PFSK-1 (cell line): ENCODE measurements around the gene CNTNAP2.

ENCODE experiments used
- FOXP2 ChIP-seq: optimal IDR thresholded peaks from 2 replicates; pipeline ENCODE3; 2011; ENCODE audit warnings: borderline replicate concordance, control low read depth, inconsistent platforms; ENCODE audit not compliant: insufficient read depth; ENCODE audit errors: extremely low read length, extremely low read depth
- POLR2AphosphoS5 ChIP-seq: IDR thresholded peaks from 2 replicates; pipeline ENCODE4 v1.6.1; 2012; ENCODE audit warnings: low read depth, mild to moderate bottlenecking, control low read depth, low read length, moderate library complexity
- REST ChIP-seq, 2 experiments: IDR thresholded peaks; 2 replicates each; pipeline versions ENCODE4 v1.6.1 to v1.8.0; 2011 to 2012; ENCODE audit warnings: low read depth in 2 of 2, low read length in 2 of 2, control low read depth in 1 of 2, inconsistent platforms in 1 of 2, mild to moderate bottlenecking in 1 of 2, moderate library complexity in 1 of 2; ENCODE audit not compliant: insufficient read depth in 1 of 2
- SIN3A ChIP-seq: IDR thresholded peaks from 2 replicates; pipeline ENCODE4 v1.6.1; 2012; ENCODE audit warnings: mild to moderate bottlenecking, low read length, moderate library complexity, borderline replicate concordance; ENCODE audit not compliant: insufficient read depth
- TAF1 ChIP-seq: IDR thresholded peaks from 2 replicates; pipeline ENCODE4 v1.6.1; 2012; ENCODE audit warnings: low read length, control low read depth, borderline replicate concordance; ENCODE audit not compliant: insufficient read depth

- no peak for TF ChIP-seq REST (IDR thresholded peaks at IDR 0.05; ENCODE audit: insufficient read depth in 1 of 2, low read depth in 2 of 2, low read length in 2 of 2)
- no peak for TF ChIP-seq POLR2AphosphoS5
- no peak for TF ChIP-seq TAF1
- TF ChIP-seq SIN3A: no peak
- no peak for TF ChIP-seq FOXP2
Measured at GRCh38 chr7:148289630-148290029, 2173.0 kb downstream of the CNTNAP2 start.
